H7 (cell line): ENCODE data around the gene CD37. TPM values are rescaled to one million over a fixed set of nuclear protein-coding genes. Genes with fewer than 3 reads are reported as not detected.
"Not testable (repeated sequence)": the region's sequence is repeated elsewhere in the genome, so short reads cannot be mapped to it uniquely, and the experiment has no call there.

Experiments used
- DNase-seq: peaks from one replicate; pipeline ENCODE4 v3.0.0; 2012
- H3K27me3 ChIP-seq: 2 replicates; pipeline ENCODE4 v1.6.0; 2011; ENCODE audit warnings: mild to moderate bottlenecking, low read length; ENCODE audit not compliant: control insufficient read depth, insufficient read depth
- H3K36me3 ChIP-seq: replicated peaks from 2 replicates; pipeline ENCODE4 v1.5.1; 2011; ENCODE audit warnings: low read length; ENCODE audit not compliant: control insufficient read depth, insufficient read depth
- H3K4me3 ChIP-seq: 2 replicates; pipeline ENCODE4 v1.5.1; 2011; ENCODE audit warnings: low read depth, mild to moderate bottlenecking, control low read depth, low read length, moderate library complexity; ENCODE audit not compliant: insufficient read depth
- total RNA-seq: library from RNA; depleted of rRNA; stranded (reverse); fragments of >200 nt; shearing (Covaris generic); gene quantifications from 2 replicates; pipeline ENCODE4 v1.2.3, GENCODE V29; 2014; rRNA removed

CD37 gene, protein sequence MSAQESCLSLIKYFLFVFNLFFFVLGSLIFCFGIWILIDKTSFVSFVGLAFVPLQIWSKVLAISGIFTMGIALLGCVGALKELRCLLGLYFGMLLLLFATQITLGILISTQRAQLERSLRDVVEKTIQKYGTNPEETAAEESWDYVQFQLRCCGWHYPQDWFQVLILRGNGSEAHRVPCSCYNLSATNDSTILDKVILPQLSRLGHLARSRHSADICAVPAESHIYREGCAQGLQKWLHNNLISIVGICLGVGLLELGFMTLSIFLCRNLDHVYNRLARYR
- 0.44 TPM in 1 of 2 replicates, not detected in the other for total RNA-seq

DNA sequence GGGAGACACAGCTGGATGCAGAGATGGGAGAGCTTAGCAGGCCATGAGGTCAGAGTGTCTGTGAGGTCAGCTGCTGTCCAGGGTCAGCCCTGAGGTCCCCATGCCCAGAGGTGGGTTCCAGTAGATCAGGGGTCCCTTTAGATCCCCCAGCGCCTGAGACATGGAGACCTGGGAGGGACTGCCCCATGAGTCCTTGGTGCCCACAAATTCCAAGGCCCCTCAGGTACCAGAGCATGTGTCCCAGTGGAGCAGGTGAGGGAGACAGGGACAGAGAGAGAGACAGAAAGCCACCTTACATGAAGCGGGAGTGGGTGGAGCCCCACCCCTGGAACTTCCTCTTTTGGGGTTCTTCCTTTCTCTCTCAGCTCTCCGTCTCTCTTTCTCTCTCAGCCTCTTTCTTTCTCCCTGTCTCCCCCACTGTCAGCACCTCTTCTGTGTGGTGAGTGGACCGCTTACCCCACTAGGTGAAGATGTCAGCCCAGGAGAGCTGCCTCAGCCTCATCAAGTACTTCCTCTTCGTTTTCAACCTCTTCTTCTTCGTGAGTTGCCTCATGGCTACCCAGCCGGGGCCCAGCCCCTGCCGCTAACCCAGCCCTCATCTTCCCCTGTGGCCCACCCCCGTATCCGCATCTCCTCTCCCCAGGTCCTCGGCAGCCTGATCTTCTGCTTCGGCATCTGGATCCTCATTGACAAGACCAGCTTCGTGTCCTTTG, at the start of gene CD37:
CD37 (plus strand) TSS at position 336 of the 713 bp plus-strand sequence; CDS start at position 471, 135 bp downstream.
- DNase-seq = peak; percentile 41
- Histone ChIP-seq H3K36me3 (no peaks in the 10 kb centered on the region), H3K4me3 (no peak within 1 kb of the TSS), H3K27me3 (peaks cover 23% of the 10 kb centered on the region)

DNA sequence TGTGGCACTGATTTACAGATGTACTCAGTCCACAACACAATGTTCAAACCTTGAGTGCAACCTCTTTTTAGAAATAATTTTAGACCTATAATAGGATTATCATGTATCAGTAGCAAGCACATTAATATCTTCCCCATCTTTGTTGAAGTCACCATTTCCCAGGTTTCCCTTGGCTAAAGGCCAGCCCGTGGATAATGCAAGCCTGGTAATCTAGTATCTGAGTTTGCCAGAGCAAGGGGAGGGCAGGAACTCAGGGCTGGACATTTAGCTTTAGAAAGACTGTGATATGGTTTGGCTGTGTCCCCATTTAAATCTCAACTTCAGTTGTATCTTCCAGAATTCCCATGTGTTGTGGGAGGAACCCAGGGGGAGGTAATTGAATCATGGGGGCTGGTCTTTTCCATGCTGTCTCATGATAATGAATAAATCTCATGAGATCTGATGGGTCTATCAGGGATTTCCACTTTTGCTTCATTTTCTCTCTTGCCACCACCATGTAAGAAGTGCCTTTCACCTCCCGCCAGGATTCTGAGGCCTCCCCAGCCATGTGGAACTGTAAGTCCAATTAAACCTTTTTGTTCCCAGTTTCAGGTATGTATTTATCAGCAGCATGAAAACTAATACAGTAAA, 48.0 kb upstream of the CD37 start:
- H3K36me3 ChIP-seq = no peaks in the 10 kb centered on the region
- H3K4me3 ChIP-seq = no peak overlapping the region
- DNase-seq = no peak
- no peaks in the 10 kb centered on the region for H3K27me3 ChIP-seq

DNA sequence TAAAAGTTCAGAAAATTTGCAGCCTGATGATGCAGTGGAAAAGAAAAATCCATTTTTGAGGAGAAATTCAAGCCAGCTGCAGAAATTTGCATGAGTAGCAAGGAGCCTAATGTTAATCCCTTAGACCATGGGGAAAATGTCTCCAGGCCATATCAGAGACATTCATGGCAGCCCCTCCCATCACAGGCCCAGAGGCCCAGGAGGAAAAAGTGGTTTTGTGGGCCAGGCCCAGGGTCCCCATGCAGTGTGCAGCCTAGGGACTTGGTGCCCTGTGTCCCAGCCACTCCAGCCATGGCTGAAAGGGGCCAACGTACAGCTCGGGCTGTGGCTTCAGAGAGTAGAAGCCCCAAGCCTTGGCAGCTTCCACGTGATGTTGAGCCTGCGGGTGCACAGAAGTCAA, 47.0 kb upstream of the CD37 start:
- H3K4me3 ChIP-seq, H3K27me3 ChIP-seq, H3K36me3 ChIP-seq, DNase-seq: not testable (repeated sequence)

DNA sequence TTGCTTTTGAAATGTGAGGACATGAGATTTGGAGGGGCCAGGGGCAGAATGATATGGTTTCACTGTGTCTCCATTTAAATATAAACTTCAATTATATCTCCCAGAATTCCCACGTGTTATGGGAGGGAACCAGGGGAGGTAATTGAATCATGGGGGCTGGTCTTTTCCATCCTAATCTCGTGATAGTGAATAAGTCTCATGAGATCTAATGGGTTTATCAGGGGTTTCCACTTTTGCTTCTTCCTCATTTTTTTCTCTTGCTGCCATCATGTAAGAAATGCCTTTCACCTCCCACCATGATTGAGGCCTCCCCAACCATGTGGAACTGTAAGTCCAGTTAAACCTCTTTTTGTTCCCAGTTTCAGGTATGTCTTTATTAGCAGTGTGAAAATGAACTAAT, 45.9 kb upstream of the CD37 start:
- H3K4me3 ChIP-seq, H3K36me3 ChIP-seq, DNase-seq, H3K27me3 ChIP-seq: not testable (repeated sequence)

DNA sequence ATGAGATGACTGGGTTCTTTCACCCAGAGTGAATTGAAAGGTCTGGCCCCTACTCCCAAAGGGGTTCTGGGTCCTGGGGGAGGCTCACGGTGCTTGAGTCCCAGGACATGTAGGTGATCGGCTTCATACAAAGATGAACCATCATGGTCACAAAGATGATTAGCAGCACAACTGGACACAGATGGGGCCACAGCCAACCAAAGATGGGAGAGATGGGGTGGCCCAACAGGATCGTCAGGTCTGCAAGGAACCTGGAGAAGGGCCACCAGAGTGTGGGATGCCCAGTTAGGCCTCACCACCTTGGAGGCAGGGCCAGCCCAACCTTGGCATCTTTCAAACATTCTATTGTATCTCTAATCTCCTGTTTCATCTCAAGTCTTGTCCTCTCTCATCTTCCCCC, 44.7 kb upstream of the CD37 start:
- DNase-seq = no peak
- Histone ChIP-seq H3K36me3 (no peaks in the 10 kb centered on the region), H3K4me3 (no peak overlapping the region), H3K27me3 (no peaks in the 10 kb centered on the region)

DNA sequence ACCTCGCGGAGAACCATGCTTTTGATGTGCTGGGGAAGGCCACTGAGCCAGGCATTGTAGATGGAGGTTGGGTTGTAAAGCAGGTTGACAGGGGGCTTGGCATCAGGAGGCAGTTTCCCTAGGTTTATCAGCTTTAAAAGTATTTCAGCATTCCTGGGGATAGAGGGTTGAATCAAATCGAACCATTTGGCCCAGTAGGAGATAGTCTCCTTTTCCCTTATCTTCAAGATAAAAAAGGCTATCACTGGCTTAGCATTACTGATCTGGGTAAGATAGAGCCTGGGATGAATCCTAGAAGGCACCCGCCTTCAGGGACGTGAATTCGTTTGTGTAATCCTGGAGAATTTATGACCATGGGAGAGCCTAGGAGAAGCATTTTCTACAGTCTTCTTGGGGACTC, 40.8 kb upstream of the CD37 start:
- Histone ChIP-seq H3K36me3 (no peaks in the 10 kb centered on the region), H3K4me3 (no peak overlapping the region), H3K27me3 (no peaks in the 10 kb centered on the region)
- no peak for DNase-seq

DNA sequence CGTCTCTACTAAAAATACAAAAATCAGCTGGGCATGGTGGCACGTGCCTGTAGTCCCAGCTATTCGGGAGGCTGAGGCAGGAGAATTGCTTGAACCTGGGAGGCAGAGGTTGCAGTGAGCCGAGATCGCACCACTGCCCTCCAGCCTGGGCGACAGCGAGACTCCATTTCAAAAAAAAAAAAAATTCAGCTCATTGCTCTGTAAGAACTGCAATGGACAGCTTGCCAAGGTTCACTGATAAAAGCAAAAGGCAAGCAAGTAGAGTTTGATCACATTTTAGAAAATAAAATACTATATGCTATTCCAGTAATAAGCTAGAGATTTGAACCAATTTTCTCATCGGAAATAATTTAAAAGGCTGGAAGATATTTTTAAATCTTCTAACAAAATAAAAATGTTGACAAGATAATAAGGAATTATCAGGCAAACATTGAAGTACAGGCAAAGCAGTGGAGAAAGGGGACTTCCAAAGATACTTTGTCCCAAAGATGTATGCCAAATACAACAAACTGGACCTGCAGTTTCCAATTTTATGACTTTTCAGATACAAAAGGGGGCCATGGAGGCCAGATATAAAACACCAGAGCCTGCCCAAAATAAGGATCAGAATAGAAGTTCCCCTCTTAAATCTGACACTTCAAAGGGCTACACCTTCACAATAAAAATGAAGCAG, 39.9 kb upstream of the CD37 start:
- no peak for DNase-seq
- no peaks in the 10 kb centered on the region for H3K27me3 ChIP-seq
- no peak overlapping the region for H3K4me3 ChIP-seq
- H3K36me3 ChIP-seq = no peaks in the 10 kb centered on the region

DNA sequence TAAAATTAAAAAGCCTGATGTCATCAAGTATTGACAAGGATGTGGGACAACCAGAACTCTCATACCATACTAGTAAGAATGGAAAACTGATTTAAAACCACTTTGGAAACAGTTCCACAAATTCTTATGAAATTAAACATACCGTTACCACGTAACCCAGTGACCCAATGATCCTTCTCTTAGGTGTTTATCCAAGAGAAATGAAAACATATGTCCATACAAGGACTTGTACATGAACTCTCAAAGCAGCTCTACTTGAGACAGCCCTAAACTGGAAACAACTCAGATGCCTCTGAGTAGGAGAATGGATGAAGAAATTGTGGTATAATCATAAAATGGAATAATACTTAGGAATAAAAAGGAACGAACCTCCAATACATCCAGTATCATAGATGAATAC, 37.8 kb upstream of the CD37 start:
- Histone ChIP-seq H3K36me3 (no peaks in the 10 kb centered on the region), H3K27me3 (no peaks in the 10 kb centered on the region), H3K4me3 (no peak overlapping the region)
- DNase-seq = no peak

DNA sequence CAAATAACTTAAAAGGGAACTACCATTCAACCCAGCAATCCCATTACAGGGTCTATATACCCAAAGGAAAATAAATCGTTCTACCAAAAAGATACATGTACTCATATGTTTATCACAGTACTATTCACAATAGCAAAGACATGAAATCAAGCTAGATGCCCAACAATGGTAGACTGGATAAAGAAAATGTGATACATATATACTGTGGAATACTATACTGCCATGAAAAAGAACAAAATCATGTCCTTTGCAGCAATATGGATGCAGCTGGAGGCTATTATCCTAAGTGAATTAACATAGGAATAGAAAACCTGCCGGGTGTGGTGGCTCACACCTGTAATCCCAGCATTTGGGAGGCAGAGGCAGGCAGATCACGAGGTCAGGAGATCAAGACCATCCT, 36.6 kb upstream of the CD37 start:
- DNase-seq, H3K4me3 ChIP-seq, H3K36me3 ChIP-seq, H3K27me3 ChIP-seq: not testable (repeated sequence)

DNA sequence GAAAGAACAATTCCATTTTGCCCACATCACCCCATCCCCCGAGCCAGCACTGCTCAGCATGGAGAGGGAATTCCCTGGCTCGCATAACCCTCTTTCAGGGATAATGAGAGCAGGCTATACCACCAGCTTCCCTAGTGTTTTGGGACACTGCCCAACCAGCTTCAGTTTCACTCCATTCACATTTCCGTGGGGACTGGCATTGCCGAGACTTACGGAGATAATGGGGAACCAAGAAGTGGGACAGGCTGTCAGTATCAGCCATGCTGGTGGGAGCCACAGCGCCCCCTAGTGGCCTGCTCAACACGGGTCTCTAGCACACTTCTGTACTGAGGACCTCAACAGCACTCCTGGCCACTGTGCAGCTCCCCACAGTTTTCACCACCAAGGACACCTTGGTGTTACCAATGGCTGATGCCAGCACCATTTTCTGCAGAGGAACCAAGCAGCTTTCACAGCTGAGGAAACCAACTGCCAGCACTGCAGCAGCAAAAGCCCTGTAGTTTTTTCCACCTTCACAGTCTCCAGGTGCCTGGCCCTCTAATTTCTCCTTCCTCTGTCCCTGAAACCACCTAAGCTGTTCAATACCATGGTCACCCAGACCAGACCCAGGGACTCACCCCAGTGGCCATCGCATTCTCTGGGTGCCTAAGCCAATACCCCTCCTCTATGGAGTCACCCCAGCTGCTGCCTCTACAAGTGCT, 33.9 kb upstream of the CD37 start:
- H3K4me3 ChIP-seq = no peak overlapping the region
- no peaks in the 10 kb centered on the region for H3K27me3 ChIP-seq
- H3K36me3 ChIP-seq = no peaks in the 10 kb centered on the region
- DNase-seq = peak; percentile 91

DNA sequence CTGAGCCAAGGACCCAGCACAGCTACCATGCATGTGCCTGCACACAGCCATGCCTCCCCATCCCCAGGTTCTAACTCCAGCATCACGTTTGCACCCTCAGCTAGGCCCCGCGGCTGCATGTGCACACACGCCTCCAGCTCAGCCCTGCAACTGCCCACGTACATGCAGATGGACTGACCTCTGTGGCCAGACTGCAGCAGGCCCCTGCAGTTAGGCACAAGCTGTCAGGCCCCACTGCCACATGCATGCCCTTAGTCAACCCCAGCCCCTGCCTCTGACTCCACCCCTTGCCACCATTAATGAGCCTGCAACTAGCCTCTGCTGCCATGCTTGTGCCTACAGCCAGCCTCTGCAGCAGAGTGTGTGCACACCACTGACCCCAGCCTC, 33.3 kb upstream of the CD37 start:
- H3K36me3 ChIP-seq = no peaks in the 10 kb centered on the region
- DNase-seq = no peak
- H3K4me3 ChIP-seq = no peak overlapping the region
- no peaks in the 10 kb centered on the region for H3K27me3 ChIP-seq

DNA sequence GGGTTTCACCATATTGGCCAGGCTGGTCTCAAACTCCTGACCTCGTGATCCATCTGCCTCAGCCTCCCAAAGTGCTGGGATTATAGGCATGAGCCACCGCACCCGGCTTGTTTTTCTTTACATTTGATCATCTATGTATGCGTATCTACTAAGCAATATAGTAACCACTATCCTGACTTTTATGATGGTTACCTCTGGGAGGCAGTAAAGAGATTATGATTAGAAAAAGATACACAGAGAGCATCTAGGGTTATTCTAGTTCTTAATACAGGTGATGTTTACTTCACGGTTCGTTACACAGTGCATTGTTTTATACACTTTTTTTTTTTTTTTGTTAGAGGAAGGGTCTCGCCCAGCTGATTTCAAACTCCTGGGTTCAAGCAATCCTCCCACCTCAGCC, 28.5 kb upstream of the CD37 start:
- H3K36me3 ChIP-seq, H3K4me3 ChIP-seq, DNase-seq, H3K27me3 ChIP-seq: not testable (repeated sequence)

DNA sequence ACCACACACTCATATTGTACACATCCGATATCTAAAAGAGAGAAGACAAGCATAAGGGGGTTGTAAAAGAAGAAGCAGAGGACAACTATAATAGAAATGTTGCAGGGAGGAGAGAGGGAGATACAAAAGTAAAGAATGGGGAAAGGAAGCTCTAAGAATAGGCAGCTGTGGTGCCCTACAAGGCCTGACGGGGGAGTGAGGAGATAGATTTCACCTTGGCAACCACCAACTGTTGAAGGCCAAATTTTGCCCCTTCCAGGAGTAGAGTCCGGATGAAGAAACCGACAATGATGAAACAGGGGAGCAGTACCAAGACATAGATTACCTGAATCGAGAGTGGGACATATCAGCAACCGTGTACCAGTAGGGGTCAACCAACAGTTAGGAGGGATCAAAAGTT, 26.1 kb upstream of the CD37 start:
- Histone ChIP-seq H3K27me3 (no peaks in the 10 kb centered on the region), H3K36me3 (no peaks in the 10 kb centered on the region), H3K4me3 (no peak overlapping the region)
- no peak for DNase-seq

DNA sequence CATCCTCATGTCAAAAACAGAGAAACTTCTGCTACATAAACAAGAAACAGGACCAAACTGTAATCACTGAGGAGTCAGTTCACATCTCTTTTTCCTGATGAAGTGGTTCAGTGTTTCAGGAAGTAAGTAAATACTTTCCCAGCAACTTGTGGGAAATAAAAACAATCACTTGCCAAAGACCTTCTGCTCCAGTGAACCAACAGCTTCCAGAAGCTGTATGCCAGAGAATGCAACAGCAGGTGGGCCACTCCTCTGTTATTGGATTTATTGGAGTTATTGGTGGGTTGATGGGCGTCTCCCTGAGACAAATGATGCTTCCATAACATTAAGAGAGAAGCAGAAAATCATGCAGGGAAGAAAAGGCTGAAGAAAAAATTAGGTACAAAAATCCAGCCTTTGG, 20.1 kb upstream of the CD37 start:
- Histone ChIP-seq H3K4me3 (no peak overlapping the region), H3K27me3 (no peaks in the 10 kb centered on the region), H3K36me3 (no peaks in the 10 kb centered on the region)
- DNase-seq = no peak
